EL (cell line): ENCODE measurements around the gene KIF1A.

Experiments
- DNase-seq: peaks from one replicate; pipeline ENCODE4 v3.0.0-alpha.2; 2016

The KIF1A gene

GRCh38 chr2:240732911-240733622 lies 87.0 kb downstream of the KIF1A start:
- no peak for DNase-seq

GRCh38 chr2:240732184-240732583 lies 87.8 kb downstream of the KIF1A start:
- DNase-seq = no peak

- DNase-seq = no peak
Measured at GRCh38 chr2:240731178-240731545, 88.9 kb downstream of the KIF1A start.

- no peak for DNase-seq
Measured at GRCh38 chr2:240730501-240731177, 89.4 kb downstream of the KIF1A start.

GRCh38 chr2:240728827-240729226 lies 91.2 kb downstream of the KIF1A start:
- DNase-seq = no peak

GRCh38 chr2:240728361-240728760 lies 91.7 kb downstream of the KIF1A start:
- DNase-seq = no peak

- no peak for DNase-seq
Measured at GRCh38 chr2:240727913-240728312, 92.1 kb downstream of the KIF1A start.

- DNase-seq = no peak
Measured at GRCh38 chr2:240727439-240727838, 92.6 kb downstream of the KIF1A start.

GRCh38 chr2:240726876-240727275 lies 93.1 kb downstream of the KIF1A start:
- no peak for DNase-seq

GRCh38 chr2:240725671-240726070 lies 94.3 kb downstream of the KIF1A start:
- no peak for DNase-seq

GRCh38 chr2:240725266-240725665 lies 94.8 kb downstream of the KIF1A start:
- no peak for DNase-seq

- no peak for DNase-seq
Measured at GRCh38 chr2:240724431-240724830, 95.6 kb downstream of the KIF1A start.

GRCh38 chr2:240723851-240724250 lies 96.2 kb downstream of the KIF1A start:
- DNase-seq = no peak

GRCh38 chr2:240722796-240723735 lies 97.0 kb downstream of the KIF1A start:
- DNase-seq = no peak

- no peak for DNase-seq
Measured at GRCh38 chr2:240722376-240722775, 97.6 kb downstream of the KIF1A start.

- no peak for DNase-seq
Measured at GRCh38 chr2:240721596-240722180, 98.3 kb downstream of the KIF1A start.

- no peak for DNase-seq
Measured at GRCh38 chr2:240720686-240721595, 99.1 kb downstream of the KIF1A start.

- no peak for DNase-seq
Measured at GRCh38 chr2:240719676-240720545, 100.1 kb downstream of the KIF1A start.

- DNase-seq = no peak
Measured at GRCh38 chr2:240718896-240719490, 101.0 kb downstream of the KIF1A start.
